Measurements from ENCODE around the gene PKD1.

The PKD1 gene

DNA sequence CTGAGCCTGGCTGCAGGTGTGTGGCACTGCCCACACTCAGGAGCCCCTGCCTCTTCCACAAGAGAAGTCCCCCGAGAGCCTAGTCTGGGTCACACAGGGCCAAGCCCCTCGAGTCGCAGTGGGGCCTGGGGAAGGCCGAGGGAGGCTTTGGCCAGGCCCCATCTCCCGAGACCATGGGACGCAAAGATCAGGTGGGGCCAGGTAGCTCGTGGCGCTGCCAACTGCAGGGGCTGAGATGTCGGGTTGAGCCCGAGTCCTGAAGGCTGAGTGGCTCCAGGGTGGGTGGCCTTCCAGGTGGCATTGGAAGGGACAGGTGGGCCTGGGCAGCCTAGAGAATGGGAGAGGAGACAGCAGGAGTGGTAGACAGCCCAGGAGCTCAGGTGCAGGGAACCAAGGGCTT lies 26.2 kb upstream of the PKD1 start:
- TF ChIP-seq, protein P1, sequence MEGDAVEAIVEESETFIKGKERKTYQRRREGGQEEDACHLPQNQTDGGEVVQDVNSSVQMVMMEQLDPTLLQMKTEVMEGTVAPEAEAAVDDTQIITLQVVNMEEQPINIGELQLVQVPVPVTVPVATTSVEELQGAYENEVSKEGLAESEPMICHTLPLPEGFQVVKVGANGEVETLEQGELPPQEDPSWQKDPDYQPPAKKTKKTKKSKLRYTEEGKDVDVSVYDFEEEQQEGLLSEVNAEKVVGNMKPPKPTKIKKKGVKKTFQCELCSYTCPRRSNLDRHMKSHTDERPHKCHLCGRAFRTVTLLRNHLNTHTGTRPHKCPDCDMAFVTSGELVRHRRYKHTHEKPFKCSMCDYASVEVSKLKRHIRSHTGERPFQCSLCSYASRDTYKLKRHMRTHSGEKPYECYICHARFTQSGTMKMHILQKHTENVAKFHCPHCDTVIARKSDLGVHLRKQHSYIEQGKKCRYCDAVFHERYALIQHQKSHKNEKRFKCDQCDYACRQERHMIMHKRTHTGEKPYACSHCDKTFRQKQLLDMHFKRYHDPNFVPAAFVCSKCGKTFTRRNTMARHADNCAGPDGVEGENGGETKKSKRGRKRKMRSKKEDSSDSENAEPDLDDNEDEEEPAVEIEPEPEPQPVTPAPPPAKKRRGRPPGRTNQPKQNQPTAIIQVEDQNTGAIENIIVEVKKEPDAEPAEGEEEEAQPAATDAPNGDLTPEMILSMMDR (IDR thresholded peaks at IDR 0.05; ENCODE audit: low read length, missing control alignments): no peak
- H3K4me3 ChIP-seq (replicated peaks; ENCODE audit: low read depth, low read length): no peak overlapping the region
- no peak for DNase-seq (ENCODE audit: low read depth)

DNA sequence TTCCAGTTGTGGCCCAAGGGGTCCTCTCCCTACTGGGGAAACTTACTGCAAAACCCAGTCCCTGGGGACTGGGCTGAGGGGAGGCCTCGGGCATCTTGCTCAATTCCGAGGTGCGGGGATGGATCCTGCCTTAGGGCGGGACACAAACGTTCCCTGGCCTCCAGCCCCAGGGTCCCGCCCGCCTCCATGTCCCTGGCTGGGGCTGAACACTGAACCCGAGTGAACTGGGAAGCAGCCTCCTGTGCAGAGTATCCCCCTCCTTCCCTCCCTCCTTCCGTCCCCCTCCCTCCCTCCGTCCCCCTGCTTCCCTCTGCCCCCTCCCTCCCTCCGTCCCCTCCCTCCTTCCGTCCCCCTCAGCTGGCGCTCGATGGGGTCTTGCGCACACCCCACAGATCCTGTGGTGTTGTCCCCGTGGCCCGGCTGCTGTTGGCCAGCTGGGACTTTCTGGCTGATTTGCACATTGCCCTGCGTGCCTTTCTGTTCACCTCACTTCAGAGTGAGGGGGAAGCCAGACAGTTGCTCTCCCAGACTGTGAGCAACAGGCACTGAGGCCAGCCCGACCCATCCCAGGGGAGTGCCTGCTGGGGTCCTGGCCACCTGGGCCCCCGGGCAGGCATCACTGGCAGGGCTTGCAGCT lies 25.3 kb upstream of the PKD1 start:
- TF ChIP-seq, protein P1 (IDR thresholded peaks at IDR 0.05; ENCODE audit: low read length, missing control alignments): no peak
- no peak overlapping the region for H3K4me3 ChIP-seq (replicated peaks; ENCODE audit: low read depth, low read length)

DNA sequence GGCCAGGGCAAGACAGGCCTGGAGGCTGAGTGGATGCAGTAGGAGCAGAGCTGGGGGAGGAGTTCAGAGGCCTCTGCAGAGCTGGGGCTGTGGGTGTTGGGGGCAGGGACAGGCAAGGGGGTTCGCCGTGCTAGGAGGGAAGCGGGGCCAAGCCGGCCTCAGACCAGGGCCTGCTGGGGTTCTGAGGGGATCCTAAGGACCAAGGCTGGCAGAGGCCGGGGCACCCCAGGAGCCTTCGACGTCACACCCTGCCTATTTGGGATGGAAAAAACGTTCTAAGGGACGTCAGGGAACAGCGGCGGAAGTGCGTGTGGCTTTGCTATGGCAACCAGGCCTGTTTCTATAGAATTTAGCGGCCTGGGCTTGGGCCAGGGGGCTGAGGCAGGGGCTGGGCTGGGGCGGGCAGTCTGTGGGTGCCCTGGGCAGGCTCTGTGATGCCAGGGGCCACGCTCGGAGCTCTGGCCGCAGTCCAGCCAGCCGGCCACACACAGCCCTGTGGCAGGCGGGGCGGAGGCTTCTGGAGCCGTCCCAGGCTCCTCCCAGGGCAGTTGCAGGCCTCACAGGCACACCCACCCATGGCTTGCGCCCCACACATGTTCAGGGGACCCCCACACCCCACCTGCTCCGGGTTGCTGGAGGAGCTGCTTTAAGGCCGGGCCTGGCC lies 23.6 kb upstream of the PKD1 start:
- no peak overlapping the region for H3K4me3 ChIP-seq (replicated peaks; ENCODE audit: low read depth, low read length)
- TF ChIP-seq, protein P1 (IDR thresholded peaks at IDR 0.05; ENCODE audit: low read length, missing control alignments): no peak
- DNase-seq (ENCODE audit: low read depth): peak; percentile 85

More for the DNA sequence above, 25.3 kb upstream of the PKD1 start:
- DNase-seq (ENCODE audit: low read depth): peak; percentile 39

DNA sequence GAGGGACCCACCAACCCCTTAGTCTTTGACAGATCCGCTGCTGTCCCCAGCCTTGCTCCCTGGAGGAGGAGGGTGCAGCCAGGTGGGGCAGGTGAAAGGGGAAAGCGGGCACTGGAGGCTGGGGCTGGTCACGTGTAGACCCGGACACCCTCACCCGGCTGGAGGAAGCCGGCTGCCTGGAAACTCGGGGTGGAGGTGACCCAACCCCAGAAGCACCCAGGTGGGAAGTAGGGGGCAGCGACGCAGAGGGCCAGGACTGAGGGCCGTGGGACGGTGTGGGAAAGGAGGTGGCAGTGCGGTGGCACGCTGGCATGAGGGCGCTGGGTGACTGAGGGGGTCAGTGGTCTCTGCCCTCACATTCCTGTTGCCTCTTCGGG lies 22.6 kb upstream of the PKD1 start:
- DNase-seq (ENCODE audit: low read depth): no peak
- TF ChIP-seq, protein P1 (IDR thresholded peaks at IDR 0.05; ENCODE audit: low read length, missing control alignments): no peak
- H3K4me3 ChIP-seq (replicated peaks; ENCODE audit: low read depth, low read length): no peak overlapping the region

GRCh38 chr16:2157480-2158261 lies 22.0 kb upstream of the PKD1 start:
- H3K4me3 ChIP-seq (replicated peaks; ENCODE audit: low read depth, low read length): peak overlapping the region; percentile 91
- TF ChIP-seq, protein P1 (IDR thresholded peaks at IDR 0.05; ENCODE audit: low read length, missing control alignments): no peak
- DNase-seq (ENCODE audit: low read depth): no peak

GRCh38 chr16:2156849-2157224 lies 21.1 kb upstream of the PKD1 start:
- TF ChIP-seq, protein P1 (IDR thresholded peaks at IDR 0.05; ENCODE audit: low read length, missing control alignments): no peak
- no peak for DNase-seq (ENCODE audit: low read depth)
- H3K4me3 ChIP-seq (replicated peaks; ENCODE audit: low read depth, low read length): peak overlapping the region; percentile 91
